H1 (cell line): ENCODE measurements around the gene ZNF764. TPM values are rescaled to one million over a fixed set of nuclear protein-coding genes. Genes with fewer than 3 reads are reported as not detected.

Source experiments
- CTCF ChIA-PET: fragments of 300-600 bp; sonication (Branson Sonifier 250); formaldehyde crosslinking; loops from one replicate; lab custom pipeline; 2021; ENCODE audit not compliant: partially characterized antibody; lab: Charles Lee
- POLR2A ChIA-PET: fragments of 300-600 bp; sonication (Branson Sonifier 250); formaldehyde crosslinking; loops from one replicate; lab custom pipeline; 2021; ENCODE audit warnings: inconsistent platforms; ENCODE audit not compliant: partially characterized antibody; lab: Charles Lee
- DNase-seq, 2 experiments: peaks; one replicate each; pipeline versions ENCODE4 v3.0.0 to v3.0.0-alpha.2; 2010 to 2022; ENCODE audit warnings: low spot score in 2 of 2, low read depth in 1 of 2, mixed read lengths in 1 of 2
- FAIRE-seq: peaks from 2 replicates; lab custom pipeline; 2011; peaks lifted over from hg19 to GRCh38; lab: Jason Lieb, UNC
- H2AFZ ChIP-seq: 2 replicates; pipeline ENCODE4 v1.8.1; 2012; ENCODE audit warnings: low read length, inconsistent platforms
- H2AK5ac ChIP-seq: 2 replicates; pipeline ENCODE4 v1.6.1; 2013; ENCODE audit warnings: low read depth, low read length
- H2BK120ac ChIP-seq: replicated peaks from 2 replicates; pipeline ENCODE3; 2013; ENCODE audit warnings: low read depth, low read length, inconsistent platforms
- H2BK12ac ChIP-seq: 2 replicates; pipeline ENCODE4 v1.6.1; 2013; ENCODE audit warnings: low read depth, low read length
- H2BK15ac ChIP-seq: 2 replicates; pipeline ENCODE4 v1.6.1; 2013; ENCODE audit warnings: low read length
- H2BK20ac ChIP-seq: 2 replicates; pipeline ENCODE4 v1.6.1; 2013; ENCODE audit warnings: low read length
- H2BK5ac ChIP-seq: 2 replicates; pipeline ENCODE4 v1.6.1; 2013; ENCODE audit warnings: low read depth, low read length
- H3K14ac ChIP-seq: 2 replicates; pipeline ENCODE4 v1.6.1; 2013; ENCODE audit warnings: inconsistent platforms; ENCODE audit not compliant: insufficient read length
- H3K18ac ChIP-seq: 2 replicates; pipeline ENCODE4 v1.6.1; 2013; ENCODE audit warnings: low read length; ENCODE audit errors: extremely low read depth
- H3K23ac ChIP-seq: 2 replicates; pipeline ENCODE4 v1.6.1; 2013; ENCODE audit warnings: inconsistent platforms; ENCODE audit not compliant: insufficient read length
- H3K23me2 ChIP-seq: 2 replicates; pipeline ENCODE4 v1.6.1; 2013; ENCODE audit warnings: low read depth, low read length
- H3K27ac ChIP-seq: 2 replicates; pipeline ENCODE4 v1.6.1; 2011; ENCODE audit warnings: low read depth, low read length, inconsistent platforms
- H3K27me3 ChIP-seq, 4 experiments: replicated peaks in 1 of 4; 1 replicate in 1 of 4; 2 replicates in 3 of 4; pipeline versions ENCODE4 v1.6.1 to v1.8.1; 2011 to 2013; ENCODE audit warnings: low read length in 3 of 4, mild to moderate bottlenecking in 3 of 4, inconsistent platforms in 2 of 4, mixed read lengths in 2 of 4, moderate library complexity in 1 of 4; ENCODE audit not compliant: control insufficient read depth in 3 of 4, insufficient read depth in 3 of 4; ENCODE audit errors: extremely low read depth in 1 of 4
- H3K36me3 ChIP-seq, 4 experiments: 2 replicates each; pipeline versions ENCODE4 v1.6.1 to v1.8.1; 2011 to 2013; ENCODE audit warnings: mild to moderate bottlenecking in 4 of 4, low read length in 3 of 4, moderate library complexity in 2 of 4, control low read depth in 1 of 4, inconsistent platforms in 1 of 4; ENCODE audit not compliant: insufficient read depth in 4 of 4, control insufficient read depth in 2 of 4
- H3K4ac ChIP-seq: replicated peaks from 2 replicates; pipeline ENCODE3; 2013; ENCODE audit warnings: low read length, low read depth, mixed read lengths, inconsistent platforms; ENCODE audit not compliant: insufficient read length
- H3K4me1 ChIP-seq, 4 experiments: replicated peaks in 1 of 4; 1 replicate in 1 of 4; 2 replicates in 3 of 4; pipeline versions ENCODE4 v1.6.1 to v1.8.1; 2011 to 2013; ENCODE audit warnings: low read length in 3 of 4, inconsistent platforms in 2 of 4, mixed read lengths in 1 of 4; ENCODE audit not compliant: insufficient read depth in 4 of 4, control insufficient read depth in 3 of 4
- H3K4me2 ChIP-seq, 2 experiments: 2 replicates each; pipeline versions ENCODE4 v1.6.1 to v1.8.1; 2011 to 2013; ENCODE audit warnings: low read depth in 2 of 2, low read length in 2 of 2, control low read depth in 1 of 2, inconsistent platforms in 1 of 2, mild to moderate bottlenecking in 1 of 2; ENCODE audit not compliant: insufficient read depth in 1 of 2
- H3K4me3 ChIP-seq, 4 experiments: fragments of 200-600, 300-600 bp in 1 of 4; sonication (generic), shearing (Covaris generic), sonication (Bioruptor Twin) in 1 of 4; 2 replicates each; pipeline versions ENCODE4 v1.5.1 to v1.8.1; 2011 to 2016; ENCODE audit warnings: low read length in 4 of 4, low read depth in 3 of 4, control low read depth in 2 of 4, inconsistent platforms in 2 of 4, mild to moderate bottlenecking in 2 of 4, mixed read lengths in 1 of 4, moderate library complexity in 1 of 4; ENCODE audit not compliant: insufficient read depth in 2 of 4; ENCODE audit errors: extremely low read depth in 1 of 4
- H3K56ac ChIP-seq: replicated peaks from 2 replicates; pipeline ENCODE3; 2013; ENCODE audit warnings: low read depth, mild to moderate bottlenecking, mixed read lengths, low read length, inconsistent platforms; ENCODE audit not compliant: insufficient read length
- H3K79me1 ChIP-seq: 2 replicates; pipeline ENCODE4 v1.6.1; 2013; ENCODE audit warnings: low read depth, low read length, control low read depth
- H3K79me2 ChIP-seq, 2 experiments: 2 replicates each; pipeline versions ENCODE4 v1.6.1 to v1.8.1; 2012 to 2013; ENCODE audit warnings: low read length in 2 of 2, mild to moderate bottlenecking in 2 of 2, inconsistent platforms in 1 of 2; ENCODE audit not compliant: insufficient read depth in 2 of 2, control insufficient read depth in 1 of 2
- H3K9ac ChIP-seq, 4 experiments: replicated peaks in 1 of 4; 1 replicate in 1 of 4; 2 replicates in 3 of 4; pipeline versions ENCODE4 v1.6.1 to v1.8.1; 2011 to 2013; ENCODE audit warnings: low read depth in 3 of 4, low read length in 3 of 4, control low read depth in 2 of 4, mild to moderate bottlenecking in 2 of 4, moderate library complexity in 2 of 4, inconsistent platforms in 1 of 4; ENCODE audit errors: extremely low read depth in 1 of 4
- H3K9me3 ChIP-seq, 2 experiments: 2 replicates each; pipeline versions ENCODE4 v1.6.1 to v1.8.1; 2012 to 2013; ENCODE audit warnings: mild to moderate bottlenecking in 2 of 2, moderate library complexity in 2 of 2, control low read depth in 1 of 2, inconsistent platforms in 1 of 2, low read depth in 1 of 2, low read length in 1 of 2, mixed read lengths in 1 of 2; ENCODE audit not compliant: insufficient read depth in 2 of 2
- H4K20me1 ChIP-seq, 2 experiments: replicated peaks in 1 of 2; 2 replicates each; pipeline versions ENCODE3 to v1.8.1; 2011 to 2013; ENCODE audit warnings: inconsistent platforms in 2 of 2, low read length in 2 of 2, mild to moderate bottlenecking in 1 of 2; ENCODE audit not compliant: insufficient read depth in 2 of 2, control insufficient read depth in 1 of 2
- H4K5ac ChIP-seq: 2 replicates; pipeline ENCODE4 v1.6.1; 2013; ENCODE audit warnings: low read length, low read depth, mixed read lengths, inconsistent platforms; ENCODE audit not compliant: insufficient read length
- H4K8ac ChIP-seq: 2 replicates; pipeline ENCODE4 v1.8.0; 2013; ENCODE audit warnings: mild to moderate bottlenecking, moderate library complexity, low read length, inconsistent platforms; ENCODE audit not compliant: insufficient read depth; ENCODE audit errors: extremely low read depth
- H4K91ac ChIP-seq: replicated peaks from 2 replicates; pipeline ENCODE3; 2013; ENCODE audit warnings: low read length, mixed read lengths, inconsistent platforms; ENCODE audit not compliant: insufficient read length
- ASH2L ChIP-seq: fragments of 200-600, 300-600 bp; sonication (generic); IDR thresholded peaks from one replicate; pipeline ENCODE4 v1.7.1; 2017; ENCODE audit warnings: low read length
- KDM4A ChIP-seq: IDR thresholded peaks from one replicate; pipeline ENCODE4 v1.7.1; 2012; ENCODE audit warnings: low read depth, mild to moderate bottlenecking, moderate library complexity, low read length, inconsistent platforms; ENCODE audit not compliant: severe bottlenecking
- NRF1 ChIP-seq: IDR thresholded peaks from 2 replicates; pipeline ENCODE4 v1.6.1; 2011; ENCODE audit warnings: mild to moderate bottlenecking, low read depth, low read length, improper control_type of control experiment
- POU5F1 ChIP-seq: IDR thresholded peaks from 2 replicates; pipeline ENCODE4 v1.6.1; 2011; ENCODE audit warnings: low read depth, mild to moderate bottlenecking, low read length, moderate library complexity
- RAD21 ChIP-seq, 2 experiments: IDR thresholded peaks in 1 of 2; conservative IDR thresholded peaks in 1 of 2; 2 replicates each; pipeline ENCODE4 v1.6.1; 2011; ENCODE audit warnings: low read depth in 2 of 2, low read length in 2 of 2, improper control_type of control experiment in 1 of 2, inconsistent platforms in 1 of 2, mild to moderate bottlenecking in 1 of 2, moderate library complexity in 1 of 2
- RFX5 ChIP-seq: IDR thresholded peaks from 2 replicates; pipeline ENCODE4 v1.6.1; 2011; ENCODE audit warnings: low read depth, low read length, improper control_type of control experiment, borderline replicate concordance
- SAP30 ChIP-seq: fragments of 300-600 bp; sonication (generic); IDR thresholded peaks from 2 replicates; pipeline ENCODE4 v1.7.1; 2012; ENCODE audit warnings: low read length, moderate library complexity, mild to moderate bottlenecking, inconsistent platforms; ENCODE audit not compliant: insufficient read depth, insufficient replicate concordance
- TBP ChIP-seq: IDR thresholded peaks from 2 replicates; pipeline ENCODE4 v1.6.1; 2011; ENCODE audit warnings: low read depth, low read length, improper control_type of control experiment
- ZNF274 ChIP-seq: IDR thresholded peaks from 2 replicates; pipeline ENCODE4 v1.7.0; 2012; ENCODE audit warnings: low read length, borderline replicate concordance; ENCODE audit errors: extremely low read depth
- WGBS, 2 experiments: shearing (Covaris generic) in 1 of 2; methylation state at CpG; one replicate each; pipeline versions ENCODE4 v1.1.6 to v1.1.7; 2013 to 2015; ENCODE audit warnings: low lambda C conversion rate in 2 of 2, mixed read lengths in 2 of 2, inconsistent platforms in 1 of 2, low coverage in 1 of 2, missing lambda C conversion rate in 1 of 2; ENCODE audit not compliant: insufficient replicate concordance in 2 of 2, insufficient coverage in 1 of 2, insufficient read length in 1 of 2; ENCODE audit errors: extremely low coverage in 1 of 2, missing lambda C conversion rate in 1 of 2; 5-methylcytosine and 5-hydroxymethylcytosine counted together
- polyA plus RNA-seq, 7 experiments: library from polyadenylated mRNA; depleted of rRNA in 3 of 7; stranded (reverse) in 5 of 7; unstranded in 2 of 7; fragments of >200 nt in 5 of 7; fragments of 200-250 nt in 2 of 7; gene quantifications; 1 replicate in 5 of 7; 2 replicates in 1 of 7; 4 replicates in 1 of 7; pipeline versions ENCODE4 v1.2.1 to v1.2.3, GENCODE V29; 2011 to 2013; ENCODE audit warnings: missing spikeins in 2 of 7, mixed read lengths in 2 of 7
- total RNA-seq: library from RNA; stranded (reverse); fragmentation: NEBNext Ultra II Directional; extraction: Animal tissue kit (Norgen Biotek cat#: 25700); gene quantifications from 2 replicates; pipeline ENCODE4 v1.2.1, GENCODE V29; 2021

The ZNF764 gene
- total and polyA plus RNA-seq, 2 of the 8 experiments (the other 6 are each of a cell fraction or from before 2014, with no cell fraction given): 5.7 to 7.7 TPM

- H3K4me3 ChIP-seq: no peak overlapping the region
- H3K14ac ChIP-seq: no peak overlapping the region
- no peak overlapping the region for H2BK20ac ChIP-seq
- no peaks in the 10 kb centered on the region for H3K9me3 ChIP-seq
- H4K20me1 ChIP-seq: no peaks in the 10 kb centered on the region
- H2BK120ac ChIP-seq: no peak overlapping the region
- H3K27ac ChIP-seq: no peak overlapping the region
- no peak overlapping the region for H3K23ac ChIP-seq
- no peaks in the 10 kb centered on the region for H3K36me3 ChIP-seq
- peaks cover 0 to 9% (median 2%) of the 10 kb centered on the region in 4 experiments; a peak in 5 of 7 replicates for H3K4me1 ChIP-seq
- no peak overlapping the region for H4K5ac ChIP-seq
- no peak overlapping the region for H2AFZ ChIP-seq
- H2BK5ac ChIP-seq: no peak overlapping the region
- no peak overlapping the region for H3K18ac ChIP-seq
- no peak overlapping the region for H4K8ac ChIP-seq
- no peak overlapping the region for H2AK5ac ChIP-seq
- H3K27me3 ChIP-seq: peaks cover 0 to 3% (median 1%) of the 10 kb centered on the region in 4 experiments; a peak in 2 of 7 replicates
- TF ChIP-seq SAP30 (no peak), NRF1 (no peak), RAD21 (IDR thresholded peaks at IDR 0.05 in 1 of 2, conservative IDR thresholded peaks at IDR 0.05 in 1 of 2; ENCODE audit: low read depth in 2 of 2, low read length in 2 of 2) (no peak), RFX5 (no peak), KDM4A (no peak), POU5F1 (no peak), ASH2L (no peak), ZNF274 (no peak), TBP (no peak)
- TF ChIP-seq, all 59 proteins: peak for 0
- H3K4ac ChIP-seq: no peak overlapping the region
- DNase-seq (no peak), FAIRE-seq (no peak)
- no peaks in the 10 kb centered on the region for H3K79me1 ChIP-seq
- H2BK12ac ChIP-seq: no peak overlapping the region
- H3K4me2 ChIP-seq: no peak overlapping the region
- CTCF ChIA-PET: interaction anchor here (0.6 to 5.7 kb wide), 8 partner anchors 28 to 148 kb away, joined by 3 to 28 read pairs (median 3); partner anchors contain the start of gene ZNF747
- no peaks in the 10 kb centered on the region for H3K79me2 ChIP-seq
- 76% methylated on average over 6 of the region's 7 CpGs; no CpG with 5 or more reads in 1 of the 2 experiments for WGBS, 2 experiments
- H2BK15ac ChIP-seq: no peak overlapping the region
- POLR2A ChIA-PET: interaction anchor here (0.7 to 5.0 kb wide), 15 partner anchors 7 to 158 kb away, joined by 3 to 26 read pairs (median 4); partner anchors contain the start of genes ZNF689, ZNF747, ZNF764 and ZNF771
- H3K56ac ChIP-seq: no peak overlapping the region
- H3K23me2 ChIP-seq: no peaks in the 10 kb centered on the region
- H3K9ac ChIP-seq: no peak overlapping the region
- H4K91ac ChIP-seq: no peak overlapping the region
These were observed 7.4 kb upstream of the ZNF764 start for GRCh38 chr16:30565526-30565925.
